KMS-11 (cell line): ENCODE measurements around the gene ISYNA1.

Experiments
- H2AFZ ChIP-seq: fragments of 200-600 bp; sonication (generic); 2 replicates; pipeline ENCODE4 v1.6.1; 2016; ENCODE audit warnings: antibody characterized with exemption, mixed run types, low read depth
- H3K27ac ChIP-seq: fragments of 200-600 bp; sonication (generic); 2 replicates; pipeline ENCODE4 v1.6.1; 2016; ENCODE audit warnings: mild to moderate bottlenecking, mixed run types
- H3K27me3 ChIP-seq: fragments of 200-600 bp; sonication (generic); 2 replicates; pipeline ENCODE4 v1.6.1; 2017; ENCODE audit warnings: mild to moderate bottlenecking, low read depth, mixed run types, moderate library complexity; ENCODE audit not compliant: insufficient read depth
- H3K36me3 ChIP-seq: fragments of 200-600 bp; sonication (generic); 2 replicates; pipeline ENCODE4 v1.6.1; 2017; ENCODE audit warnings: mild to moderate bottlenecking, mixed run types; ENCODE audit not compliant: insufficient read depth
- H3K4me1 ChIP-seq: fragments of 200-600 bp; sonication (generic); 2 replicates; pipeline ENCODE4 v1.6.1; 2016; ENCODE audit warnings: mild to moderate bottlenecking, low read depth, mixed run types; ENCODE audit not compliant: poor library complexity, severe bottlenecking
- H3K4me2 ChIP-seq: fragments of 200-600 bp; sonication (generic); 2 replicates; pipeline ENCODE4 v1.7.0; 2016; ENCODE audit warnings: mild to moderate bottlenecking, mixed run types
- H3K4me3 ChIP-seq: fragments of 200-600 bp; sonication (generic); IDR thresholded peaks from 2 replicates; pipeline ENCODE4 v1.6.1; 2017; ENCODE audit warnings: low read depth, low read length, mixed read lengths; ENCODE audit not compliant: insufficient read depth
- H3K79me2 ChIP-seq: fragments of 200-600 bp; sonication (generic); 2 replicates; pipeline ENCODE4 v1.6.1; 2016; ENCODE audit warnings: low read depth, mixed run types; ENCODE audit not compliant: insufficient read depth
- H3K9ac ChIP-seq: fragments of 200-600 bp; sonication (generic); 2 replicates; pipeline ENCODE4 v1.6.1; 2016; ENCODE audit warnings: mild to moderate bottlenecking, mixed run types
- H4K20me1 ChIP-seq: fragments of 200-600 bp; sonication (generic); 2 replicates; pipeline ENCODE4 v1.6.1; 2016; ENCODE audit warnings: mild to moderate bottlenecking, mixed run types; ENCODE audit not compliant: insufficient read depth
- CTCF ChIP-seq: fragments of 200-600 bp; sonication (generic); conservative IDR thresholded peaks from 2 replicates; pipeline ENCODE4 v1.6.1; 2017; ENCODE audit warnings: low read depth, mild to moderate bottlenecking, antibody characterized with exemption, low read length, moderate library complexity, mixed read lengths

Gene ISYNA1

GRCh38 chr19:18469069-18469846 lies 31.3 kb upstream of the ISYNA1 start:
- H3K4me2 ChIP-seq, result no peak overlapping the region
- H3K27me3 ChIP-seq, result no peaks in the 10 kb centered on the region
- H4K20me1 ChIP-seq, result peaks cover 6% of the 10 kb centered on the region; the same call in 1 of the 2 replicates
- H3K4me1 ChIP-seq, result no peaks in the 10 kb centered on the region
- peaks cover 27% of the 10 kb centered on the region for H3K79me2 ChIP-seq
- TF ChIP-seq CTCF, result peak; percentile 77; the same call in 1 of the 2 replicates
- H3K36me3 ChIP-seq, result no peaks in the 10 kb centered on the region
- no peak overlapping the region for H3K9ac ChIP-seq
- H3K4me3 ChIP-seq, result no peak overlapping the region
- no peak overlapping the region for H2AFZ ChIP-seq
- no peak overlapping the region for H3K27ac ChIP-seq

DNA sequence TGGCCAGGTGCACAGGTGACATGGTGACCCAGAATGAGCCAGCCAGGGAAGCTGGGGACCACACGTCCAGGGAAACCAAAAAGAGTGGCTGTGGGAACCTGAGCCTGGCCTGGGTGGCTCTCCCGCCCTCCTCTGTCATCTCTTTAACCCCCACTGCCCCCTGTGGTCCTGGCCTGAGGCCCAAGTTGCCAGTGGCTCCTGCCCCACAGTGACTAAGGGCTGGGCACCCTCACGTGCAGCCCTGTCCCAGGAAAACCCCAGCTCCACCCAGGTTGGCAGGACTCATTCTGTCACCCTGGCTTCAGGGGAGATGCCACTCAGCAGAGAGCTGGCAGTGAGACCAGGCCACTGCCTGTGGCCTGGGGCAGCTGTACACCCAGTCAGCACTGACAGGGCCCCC lies 30.6 kb upstream of the ISYNA1 start:
- Histone ChIP-seq H3K27ac (no peak overlapping the region), H3K79me2 (peaks cover 19% of the 10 kb centered on the region; the same call in 1 of the 2 replicates), H3K4me3 (no peak overlapping the region), H3K9ac (no peak overlapping the region), H2AFZ (no peak overlapping the region), H3K4me2 (no peak overlapping the region), H3K36me3 (no peaks in the 10 kb centered on the region), H4K20me1 (0 out of 2 replicates have a peak, but pooled peaks cover 6% of the 10 kb centered on the region), H3K27me3 (no peaks in the 10 kb centered on the region), H3K4me1 (no peaks in the 10 kb centered on the region)
- TF ChIP-seq CTCF, result no peak

- H3K36me3 ChIP-seq, result no peaks in the 10 kb centered on the region
- peaks cover 14% of the 10 kb centered on the region; the same call in 1 of the 2 replicates for H3K79me2 ChIP-seq
- H2AFZ ChIP-seq, result no peak overlapping the region
- no peaks in the 10 kb centered on the region for H3K27me3 ChIP-seq
- no peak overlapping the region for H3K9ac ChIP-seq
- no peak overlapping the region for H3K4me3 ChIP-seq
- no peak for TF ChIP-seq CTCF
- H3K27ac ChIP-seq, result no peak overlapping the region
- no peaks in the 10 kb centered on the region for H3K4me1 ChIP-seq
- 0 out of 2 replicates have a peak, but pooled peaks cover 6% of the 10 kb centered on the region for H4K20me1 ChIP-seq
- H3K4me2 ChIP-seq, result no peak overlapping the region
These were observed 30.0 kb upstream of the ISYNA1 start for GRCh38 chr19:18467978-18468377.

GRCh38 chr19:18466354-18466753 lies 28.4 kb upstream of the ISYNA1 start:
- H3K4me3 ChIP-seq, result no peak overlapping the region
- no peak for TF ChIP-seq CTCF
- H3K79me2 ChIP-seq, result peaks cover 11% of the 10 kb centered on the region; the same call in 1 of the 2 replicates
- no peaks in the 10 kb centered on the region for H4K20me1 ChIP-seq
- H2AFZ ChIP-seq, result no peak overlapping the region
- H3K27ac ChIP-seq, result no peak overlapping the region
- H3K4me2 ChIP-seq, result no peak overlapping the region
- no peaks in the 10 kb centered on the region for H3K36me3 ChIP-seq
- no peak overlapping the region for H3K9ac ChIP-seq
- H3K27me3 ChIP-seq, result no peaks in the 10 kb centered on the region
- H3K4me1 ChIP-seq, result no peaks in the 10 kb centered on the region
